Stimulated activated CD4-positive, alpha-beta T cell treated with anti-CD3 and anti-CD28 coated beads, TNF-alpha, amount 100 ng/mL, for 1 hour (primary cell): ENCODE measurements around the gene RPUSD4.

Experiments used
- DNase-seq, 3 donors: peaks; one replicate each; pipeline ENCODE4 v3.0.0-alpha.2; 2020; ENCODE audit warnings: low read depth in 3 of 3, low spot score in 1 of 3

Gene RPUSD4

DNA sequence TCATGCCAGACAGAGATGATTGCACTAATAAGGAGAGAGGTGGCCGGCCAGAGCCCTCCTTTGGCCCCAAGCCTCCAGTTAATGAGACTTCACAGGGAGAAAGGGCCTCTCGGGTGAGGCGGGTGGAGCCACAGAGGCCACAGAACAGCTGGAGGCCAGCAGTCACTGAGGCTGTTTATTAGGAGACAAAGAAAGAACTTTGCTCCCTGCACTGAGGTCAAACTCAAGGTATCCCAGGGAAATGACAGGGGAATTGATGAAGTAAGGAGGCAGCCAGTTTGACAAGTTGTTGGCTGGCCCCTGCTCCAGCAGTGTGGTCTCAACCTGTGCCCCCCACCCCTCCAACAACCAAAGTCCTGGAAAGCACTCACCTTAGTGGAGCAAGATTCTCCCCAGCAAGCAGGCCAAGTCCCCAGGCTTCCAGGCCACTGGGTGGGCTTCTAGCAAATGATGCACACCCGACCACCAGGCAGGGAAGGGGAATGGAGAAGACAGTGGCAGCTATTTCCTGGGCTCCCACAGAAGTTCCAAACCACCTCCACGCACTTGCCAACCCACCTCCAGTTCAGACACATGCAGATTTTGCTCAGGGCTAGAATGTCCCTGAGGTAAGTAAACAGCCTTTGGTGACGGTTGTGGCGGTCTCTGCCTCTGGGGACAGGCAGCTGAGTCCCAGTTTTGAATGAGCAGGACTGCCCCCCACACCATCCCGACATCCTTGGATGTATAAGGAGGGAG, 53.2 kb downstream of the RPUSD4 start:
- DNase-seq: no peak

DNA sequence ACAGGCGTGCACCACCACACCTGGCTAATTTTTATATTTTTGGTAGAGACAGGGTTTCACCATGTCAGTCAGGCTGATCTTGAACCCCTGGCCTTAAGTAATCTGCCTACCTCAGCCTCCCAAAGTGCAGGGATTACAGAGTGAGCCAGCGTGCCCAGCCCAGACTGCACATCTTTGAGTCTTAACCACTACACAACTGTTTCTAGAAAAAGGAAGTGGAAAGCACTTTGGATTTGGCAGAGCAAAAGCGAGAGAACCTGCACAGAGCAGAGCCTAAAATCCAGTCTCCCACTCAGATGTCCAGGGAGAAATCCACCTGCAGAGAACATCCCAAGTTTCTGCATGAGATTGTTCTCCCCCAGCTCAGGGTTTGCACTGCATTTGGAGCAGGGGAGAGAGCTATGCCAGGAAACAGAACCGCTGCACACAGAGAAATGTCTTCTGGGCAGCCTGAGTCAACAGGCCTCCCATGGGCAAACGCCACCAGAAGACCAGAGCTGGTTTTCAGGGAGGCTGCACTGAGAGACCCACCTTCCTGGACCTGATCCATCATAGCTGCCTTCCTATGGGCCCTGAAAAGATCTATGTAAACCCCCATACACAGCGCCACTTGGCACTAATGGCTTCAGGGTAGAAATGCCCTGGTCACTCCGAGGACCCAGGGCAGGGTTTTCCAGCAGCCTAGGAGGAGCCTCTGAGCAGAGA, 54.0 kb downstream of the RPUSD4 start:
- no peak for DNase-seq

DNA sequence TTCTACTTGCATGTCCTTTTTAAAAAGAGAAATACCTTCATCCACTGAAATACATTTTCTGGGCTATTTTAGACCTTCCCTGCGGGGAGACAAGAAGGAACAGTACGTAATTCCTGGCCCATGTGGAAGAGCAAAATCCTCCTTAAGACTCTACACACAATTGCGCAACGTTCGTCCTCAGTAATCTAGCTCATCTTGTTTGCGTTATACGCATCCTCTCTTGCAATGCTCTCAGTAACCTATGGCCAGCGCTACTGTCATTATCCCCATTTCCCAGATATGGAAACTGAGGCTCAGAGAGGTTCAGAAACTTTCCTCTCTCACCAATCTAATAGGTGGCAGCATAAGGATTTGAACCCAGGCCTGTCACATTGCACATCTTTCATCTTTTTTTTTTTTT, 54.6 kb downstream of the RPUSD4 start:
- no peak for DNase-seq

DNA sequence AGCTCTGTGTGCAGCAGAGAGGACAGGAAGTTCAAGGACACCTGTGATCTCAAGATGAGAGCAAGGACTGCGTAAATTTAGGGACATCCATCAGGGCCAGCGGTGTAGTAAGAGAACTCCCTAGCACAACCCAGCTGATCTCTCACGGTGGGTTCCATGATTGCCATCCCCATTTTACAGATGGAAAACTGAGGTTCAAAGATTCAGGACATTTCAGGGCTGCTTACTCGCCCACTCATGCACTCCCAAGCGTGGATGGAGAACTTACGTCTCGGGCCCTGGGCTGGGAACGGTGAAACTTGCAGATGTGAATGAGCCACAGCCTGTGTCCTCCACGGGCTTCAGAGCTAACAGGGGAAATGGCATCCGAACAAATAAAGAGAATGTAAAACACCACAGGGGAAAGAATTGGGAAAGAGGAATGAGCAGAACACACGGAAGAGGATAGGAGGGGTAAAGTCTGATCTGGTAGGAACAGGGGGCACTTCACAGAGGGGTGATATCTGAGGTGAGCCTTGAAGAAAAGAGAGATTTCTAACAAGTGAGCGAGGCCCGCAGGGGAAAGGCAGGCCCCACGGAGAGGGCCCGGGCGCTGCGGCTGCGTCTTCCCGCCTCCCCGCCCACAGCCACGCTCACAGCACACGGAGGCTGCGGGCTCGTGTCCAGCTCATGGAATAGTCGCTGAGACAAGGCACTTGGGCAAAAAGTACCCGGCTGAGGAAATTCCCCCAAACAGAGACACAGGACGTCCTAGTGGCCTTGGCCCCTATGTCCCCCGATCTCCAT, 55.9 kb downstream of the RPUSD4 start:
- no peak for DNase-seq

DNA sequence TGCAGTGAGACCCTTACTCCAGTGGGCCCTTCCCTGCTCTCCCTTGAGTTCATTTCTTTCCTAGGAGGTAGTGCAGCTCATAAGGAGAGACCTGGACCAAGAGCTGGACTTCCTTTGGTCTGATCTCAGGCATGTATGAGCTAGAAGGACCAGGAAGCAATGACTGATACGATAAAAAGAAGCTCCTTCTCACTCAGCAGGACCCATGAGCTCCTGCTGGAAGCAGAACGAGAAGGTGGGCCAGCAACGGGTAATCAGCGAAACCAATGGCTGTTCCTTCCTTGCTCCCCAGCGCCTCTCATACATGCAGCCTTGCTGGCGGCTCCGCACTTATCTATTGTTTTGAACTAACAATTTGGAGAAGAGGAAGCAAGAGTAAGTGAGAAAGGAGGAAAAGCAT, 56.8 kb downstream of the RPUSD4 start:
- no peak for DNase-seq

DNA sequence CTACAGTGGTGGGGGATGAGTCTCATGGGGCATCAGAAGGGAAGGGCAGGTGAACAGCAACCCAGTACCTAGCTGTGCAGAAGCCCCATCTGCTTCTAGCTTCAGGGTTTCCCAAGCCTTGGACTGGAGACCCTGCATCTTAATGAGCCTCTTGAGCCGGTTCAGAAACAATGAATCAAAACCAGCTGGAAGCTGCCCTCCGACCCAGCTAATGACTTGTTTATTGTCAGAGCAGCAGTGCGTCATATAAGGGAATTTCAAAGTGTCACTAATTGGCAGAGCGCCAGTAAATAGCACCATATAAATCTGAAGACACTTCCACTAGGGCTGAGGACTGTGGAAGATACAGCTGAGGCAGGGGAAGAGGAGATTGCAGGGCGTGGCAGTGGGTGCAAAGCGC, 57.5 kb downstream of the RPUSD4 start:
- DNase-seq: no peak

DNA sequence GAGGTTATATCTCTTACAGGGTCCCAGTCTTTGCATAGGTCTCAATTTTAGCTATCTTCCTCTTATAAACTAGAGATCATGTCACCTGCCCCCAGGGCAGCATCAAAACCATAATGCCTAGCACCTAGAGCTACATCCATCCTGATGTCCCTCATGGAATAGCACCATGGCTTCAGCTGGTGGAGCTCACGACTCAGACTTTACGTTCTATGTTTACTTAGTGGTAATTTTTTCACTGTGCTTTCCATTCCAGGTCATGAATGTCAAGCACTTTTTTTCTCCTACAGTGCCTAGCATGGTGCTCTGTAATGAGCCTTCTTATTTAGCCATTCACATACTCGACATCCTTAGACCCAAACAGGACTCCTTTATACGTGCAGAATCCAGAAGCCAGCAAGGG, 58.4 kb downstream of the RPUSD4 start:
- DNase-seq: no peak

DNA sequence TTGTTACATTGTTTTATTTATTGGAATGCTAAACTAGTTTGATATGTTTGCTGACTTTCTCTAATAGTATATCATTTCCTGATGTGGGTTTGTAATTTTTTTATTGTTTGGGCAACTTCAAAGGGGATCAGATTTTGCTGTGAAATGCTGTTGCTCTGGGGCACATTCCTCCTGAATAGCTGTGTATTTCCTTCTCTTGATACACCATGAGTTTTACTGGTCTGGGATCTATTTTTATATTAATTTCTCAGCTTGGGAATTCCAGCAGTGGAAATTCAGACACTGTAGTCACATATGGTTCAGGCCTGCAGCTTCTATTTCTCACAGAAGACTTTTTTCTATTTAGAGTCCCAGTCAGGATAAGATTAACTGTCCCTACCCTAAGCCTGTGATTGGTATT, 58.9 kb downstream of the RPUSD4 start:
- DNase-seq: no peak

DNA sequence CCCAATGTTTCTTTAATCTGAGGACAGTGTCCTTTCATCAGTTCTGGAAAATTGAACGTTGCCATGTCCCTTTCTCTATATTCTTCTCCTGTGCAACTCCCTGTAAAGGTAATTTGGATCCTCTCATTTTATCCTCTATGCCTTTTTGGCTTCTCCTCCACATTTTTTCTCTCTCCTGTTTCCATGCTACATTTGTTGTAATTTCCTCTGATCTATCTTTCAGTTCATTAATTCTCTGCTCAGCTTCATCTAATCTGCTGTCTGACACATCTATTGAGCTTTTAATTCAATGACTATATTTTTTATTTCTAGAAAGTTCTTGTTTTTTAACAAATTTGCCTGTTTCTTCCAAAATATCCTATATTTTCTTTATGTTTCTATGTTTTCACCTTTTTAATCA, 59.3 kb downstream of the RPUSD4 start:
- DNase-seq: no peak
